ENCODE data around the gene BHLHE23.

GRCh38 chr20:63052571-63053431 is 46.0 kb upstream of the BHLHE23 start:
- TF ChIP-seq TOX (CRISPR knock-in tag; IDR thresholded peaks at IDR 0.05; ENCODE audit: borderline replicate concordance) (no peak), ZFP30 (CRISPR knock-in tag; IDR thresholded peaks at IDR 0.05) (no peak), PATZ1 (CRISPR knock-in tag; IDR thresholded peaks at IDR 0.05; ENCODE audit: borderline replicate concordance) (no peak), CSRNP3 (CRISPR knock-in tag; IDR thresholded peaks at IDR 0.05) (no peak), ARNTL (CRISPR knock-in tag; IDR thresholded peaks at IDR 0.05; ENCODE audit: borderline replicate concordance, low read depth) (no peak), ZNF8 (CRISPR knock-in tag; IDR thresholded peaks at IDR 0.05) (no peak), ESRRG (CRISPR knock-in tag; IDR thresholded peaks at IDR 0.05) (no peak), ZFP3 (CRISPR knock-in tag; IDR thresholded peaks at IDR 0.05) (no peak), GLIS3 (CRISPR knock-in tag; IDR thresholded peaks at IDR 0.05) (no peak)
- TF ChIP-seq, protein P1, sequence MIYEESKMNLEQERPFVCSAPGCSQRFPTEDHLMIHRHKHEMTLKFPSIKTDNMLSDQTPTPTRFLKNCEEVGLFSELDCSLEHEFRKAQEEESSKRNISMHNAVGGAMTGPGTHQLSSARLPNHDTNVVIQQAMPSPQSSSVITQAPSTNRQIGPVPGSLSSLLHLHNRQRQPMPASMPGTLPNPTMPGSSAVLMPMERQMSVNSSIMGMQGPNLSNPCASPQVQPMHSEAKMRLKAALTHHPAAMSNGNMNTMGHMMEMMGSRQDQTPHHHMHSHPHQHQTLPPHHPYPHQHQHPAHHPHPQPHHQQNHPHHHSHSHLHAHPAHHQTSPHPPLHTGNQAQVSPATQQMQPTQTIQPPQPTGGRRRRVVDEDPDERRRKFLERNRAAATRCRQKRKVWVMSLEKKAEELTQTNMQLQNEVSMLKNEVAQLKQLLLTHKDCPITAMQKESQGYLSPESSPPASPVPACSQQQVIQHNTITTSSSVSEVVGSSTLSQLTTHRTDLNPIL (CRISPR knock-in tag; IDR thresholded peaks at IDR 0.05; ENCODE audit: low read depth), result no peak
